Measurements from ENCODE around the gene PLEKHG5.

GRCh38 chr1:6419397-6419803 lies 72.1 kb downstream of the PLEKHG5 start:
- TF ChIP-seq POLR2A (IDR thresholded peaks at IDR 0.05) (no peak), CTCF (IDR thresholded peaks at IDR 0.05) (no peak)

Data from uterus (tissue), 2 donors.